Esophagus squamous epithelium (tissue), 5 donors: ENCODE measurements around the gene CHN2. TPM values are rescaled to one million over a fixed set of nuclear protein-coding genes. Genes with fewer than 3 reads are reported as not detected.

ENCODE experiments used
- DNase-seq: peaks from one replicate; lab custom pipeline; 2025; lab: John Stamatoyannopoulos, UW
- H3K27ac ChIP-seq, 4 donors: fragments of 200-600 bp; sonication (generic); one replicate each; pipeline ENCODE4 v1.5.1; 2016 to 2019; ENCODE audit warnings: mild to moderate bottlenecking in 1 of 4
- H3K27me3 ChIP-seq, 4 donors: fragments of 200-600 bp; sonication (generic); 1 replicate in 3 of 4; 2 replicates in 1 of 4; pipeline versions ENCODE4 v1.5.1 to v1.6.0; 2017 to 2021; ENCODE audit warnings: antibody characterized with exemption in 1 of 4
- H3K36me3 ChIP-seq, 3 donors: fragments of 200-600 bp; sonication (generic); one replicate each; pipeline ENCODE4 v1.5.1; 2016 to 2019
- H3K4me1 ChIP-seq, 3 donors: fragments of 200-600 bp; sonication (generic); one replicate each; pipeline ENCODE4 v1.5.1; 2017 to 2019
- H3K4me3 ChIP-seq, 4 donors: fragments of 200-600 bp; sonication (generic); 1 replicate in 3 of 4; 2 replicates in 1 of 4; pipeline ENCODE4 v1.5.1; 2016 to 2019; ENCODE audit warnings: mild to moderate bottlenecking in 2 of 4, moderate library complexity in 1 of 4
- H3K9me3 ChIP-seq, 3 donors: fragments of 200-600 bp; sonication (generic); one replicate each; pipeline ENCODE4 v1.5.1; 2016 to 2019
- CTCF ChIP-seq, 6 experiments: fragments of 450-650 bp in 4 of 6; fragments of 200-600 bp in 2 of 6; sonication (generic) in 2 of 6; IDR thresholded peaks; one replicate each; pipeline ENCODE4 v1.5.1; 2016 to 2019; ENCODE audit warnings: antibody characterized with exemption in 6 of 6, mild to moderate bottlenecking in 4 of 6, moderate library complexity in 4 of 6
- POLR2A ChIP-seq, 4 donors: fragments of 450-650 bp; IDR thresholded peaks; one replicate each; pipeline ENCODE4 v1.6.1; 2017; ENCODE audit warnings: antibody characterized with exemption in 4 of 4, mild to moderate bottlenecking in 4 of 4, moderate library complexity in 3 of 4
- WGBS, 2 donors: methylation state at CpG; one replicate each; pipeline ENCODE4 v1.1.5; 2018; 5-methylcytosine and 5-hydroxymethylcytosine counted together
- intact Hi-C: fragments of 100-400 bp; cut with DNase I; formaldehyde crosslinking; loops from one replicate; pipeline ENCODE4 v1.15.0; 2022
- total RNA-seq, 4 donors: library from RNA; depleted of rRNA; stranded (reverse); fragments of >200 nt; gene quantifications; one replicate each; pipeline ENCODE4 v1.1.0, GENCODE V29; 2016
- donor health status: DM: yes; HTN: yes; CAD: no.

Gene CHN2
- total RNA-seq, 4 donors from 2014 or later, result 0.08 to 8.6 (median 1.7) TPM

- TF ChIP-seq POLR2A (IDR thresholded peaks at IDR 0.05) (no peak), CTCF (IDR thresholded peaks at IDR 0.05) (no peak)
- Histone ChIP-seq H3K27ac (no peak overlapping the region), H3K9me3 (no peaks in the 10 kb centered on the region), H3K27me3 (no peaks in the 10 kb centered on the region), H3K4me1 (peaks cover 0 to 19% (median 0%) of the 10 kb centered on the region in 3 donors), H3K4me3 (no peak overlapping the region), H3K36me3 (no peaks in the 10 kb centered on the region)
- intact Hi-C loops, result no loop called here
- WGBS, 2 donors, result 82 to 88% methylated on average over 6 of the region's 8 CpGs
- DNase-seq, result no peak
These were observed 265.0 kb downstream of the CHN2 start for GRCh38 chr7:29459589-29459988.

GRCh38 chr7:29461996-29462395 lies 267.4 kb downstream of the CHN2 start:
- no peak for TF ChIP-seq POLR2A (IDR thresholded peaks at IDR 0.05)
- TF ChIP-seq CTCF (IDR thresholded peaks at IDR 0.05), result no peak
- 90 to 97% methylated on average over 4 of the region's 4 CpGs for WGBS, 2 donors
- H3K36me3 ChIP-seq, result no peaks in the 10 kb centered on the region
- H3K9me3 ChIP-seq, result no peaks in the 10 kb centered on the region
- H3K4me3 ChIP-seq, result no peak overlapping the region
- intact Hi-C loops, result no loop called here
- H3K4me1 ChIP-seq, result peaks cover 0 to 43% (median 0%) of the 10 kb centered on the region in 3 donors
- DNase-seq, result no peak
- no peak overlapping the region for H3K27ac ChIP-seq
- H3K27me3 ChIP-seq, result no peaks in the 10 kb centered on the region

- intact Hi-C loops, result no loop called here
- Histone ChIP-seq H3K27ac (no peak overlapping the region), H3K36me3 (no peaks in the 10 kb centered on the region), H3K27me3 (no peaks in the 10 kb centered on the region), H3K9me3 (no peaks in the 10 kb centered on the region), H3K4me3 (no peak overlapping the region), H3K4me1 (peaks cover 0 to 46% (median 0%) of the 10 kb centered on the region in 3 donors)
- 73 to 96% methylated on average over 2 of the region's 3 CpGs for WGBS, 2 donors
- TF ChIP-seq POLR2A (IDR thresholded peaks at IDR 0.05) (no peak), CTCF (IDR thresholded peaks at IDR 0.05) (no peak)
- DNase-seq, result no peak
These were observed 269.1 kb downstream of the CHN2 start for GRCh38 chr7:29463504-29464158.

GRCh38 chr7:29464753-29465152 lies 270.2 kb downstream of the CHN2 start:
- WGBS, 2 donors, result 42 to 48% methylated on average over 3 of the region's 3 CpGs
- TF ChIP-seq CTCF (IDR thresholded peaks at IDR 0.05) (no peak), POLR2A (IDR thresholded peaks at IDR 0.05) (no peak)
- H3K27me3 ChIP-seq, result no peaks in the 10 kb centered on the region
- H3K9me3 ChIP-seq, result no peaks in the 10 kb centered on the region
- H3K4me3 ChIP-seq, result no peak overlapping the region
- H3K36me3 ChIP-seq, result no peaks in the 10 kb centered on the region
- no peak for DNase-seq
- H3K27ac ChIP-seq, result no peak overlapping the region
- H3K4me1 ChIP-seq, result peaks cover 0 to 46% (median 0%) of the 10 kb centered on the region in 3 donors
- intact Hi-C loops, result no loop called here

GRCh38 chr7:29467193-29467926 lies 272.8 kb downstream of the CHN2 start:
- Histone ChIP-seq H3K27me3 (no peaks in the 10 kb centered on the region), H3K9me3 (no peaks in the 10 kb centered on the region), H3K4me1 (peaks cover 0 to 46% (median 0%) of the 10 kb centered on the region in 3 donors), H3K4me3 (no peak overlapping the region), H3K27ac (no peak overlapping the region), H3K36me3 (no peaks in the 10 kb centered on the region)
- 79 to 80% methylated on average over 5 of the region's 5 CpGs for WGBS, 2 donors
- no peak for DNase-seq
- intact Hi-C loops, result no loop called here
- TF ChIP-seq POLR2A (IDR thresholded peaks at IDR 0.05) (no peak), CTCF (IDR thresholded peaks at IDR 0.05) (no peak)
